ENCODE data around the gene CFAP300. TPM values are rescaled to one million over a fixed set of nuclear protein-coding genes. Genes with fewer than 3 reads are reported as not detected.

Gene CFAP300
- total and polyA plus RNA-seq, 2 of the 8 experiments (the other 6 are each of a cell fraction or from before 2014, with no cell fraction given): 2.1 to 2.8 TPM

DNA sequence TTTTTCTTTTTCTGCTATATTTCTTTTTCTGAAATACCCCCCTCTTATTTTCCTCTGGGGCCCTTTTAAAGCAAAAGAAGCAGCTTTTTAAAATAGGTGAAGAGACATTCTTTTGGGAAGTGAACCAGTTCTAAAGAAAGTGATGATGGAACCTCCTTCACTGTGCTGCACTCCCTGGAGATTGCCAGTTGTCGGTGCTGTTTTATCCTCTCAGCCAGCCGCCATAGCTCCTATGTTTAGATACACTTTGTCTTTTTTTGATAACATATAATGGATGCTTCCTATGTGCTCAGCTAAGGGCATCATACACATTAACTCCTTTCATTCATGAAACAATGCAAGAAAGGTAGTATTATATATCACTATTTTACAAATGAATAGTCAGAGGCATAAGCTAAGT lies 14.0 kb downstream of the CFAP300 start (continued):
- TF ChIP-seq RAD21 (IDR thresholded peaks at IDR 0.05 in 1 of 2, conservative IDR thresholded peaks at IDR 0.05 in 1 of 2; ENCODE audit: low read depth in 2 of 2, low read length in 2 of 2): peak; percentile 42 to 45; a peak in 3 of 4 replicates
- no peak for TF ChIP-seq EP300 (IDR thresholded peaks at IDR 0.05; ENCODE audit: borderline replicate concordance in 1 of 2, low read depth in 2 of 2, low read length in 2 of 2)
- TF ChIP-seq CBX5 (IDR thresholded peaks at IDR 0.05; ENCODE audit: low read depth, low read length): no peak
- no peak for TF ChIP-seq TAF7 (optimal IDR thresholded peaks at IDR 0.05; ENCODE audit: borderline replicate concordance, low read depth, low read length)
- TF ChIP-seq FOSL1 (IDR thresholded peaks at IDR 0.05; ENCODE audit: insufficient read depth, low read depth, low read length): no peak
- TF ChIP-seq ASH2L (IDR thresholded peaks at IDR 0.05; ENCODE audit: low read length): no peak
- no peak for TF ChIP-seq CHD1 (IDR thresholded peaks at IDR 0.05; ENCODE audit: low read depth, low read length)
- TF ChIP-seq, protein P1, sequence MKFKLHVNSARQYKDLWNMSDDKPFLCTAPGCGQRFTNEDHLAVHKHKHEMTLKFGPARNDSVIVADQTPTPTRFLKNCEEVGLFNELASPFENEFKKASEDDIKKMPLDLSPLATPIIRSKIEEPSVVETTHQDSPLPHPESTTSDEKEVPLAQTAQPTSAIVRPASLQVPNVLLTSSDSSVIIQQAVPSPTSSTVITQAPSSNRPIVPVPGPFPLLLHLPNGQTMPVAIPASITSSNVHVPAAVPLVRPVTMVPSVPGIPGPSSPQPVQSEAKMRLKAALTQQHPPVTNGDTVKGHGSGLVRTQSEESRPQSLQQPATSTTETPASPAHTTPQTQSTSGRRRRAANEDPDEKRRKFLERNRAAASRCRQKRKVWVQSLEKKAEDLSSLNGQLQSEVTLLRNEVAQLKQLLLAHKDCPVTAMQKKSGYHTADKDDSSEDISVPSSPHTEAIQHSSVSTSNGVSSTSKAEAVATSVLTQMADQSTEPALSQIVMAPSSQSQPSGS (IDR thresholded peaks at IDR 0.05; ENCODE audit: low read length): no peak
- TF ChIP-seq, protein P2, sequence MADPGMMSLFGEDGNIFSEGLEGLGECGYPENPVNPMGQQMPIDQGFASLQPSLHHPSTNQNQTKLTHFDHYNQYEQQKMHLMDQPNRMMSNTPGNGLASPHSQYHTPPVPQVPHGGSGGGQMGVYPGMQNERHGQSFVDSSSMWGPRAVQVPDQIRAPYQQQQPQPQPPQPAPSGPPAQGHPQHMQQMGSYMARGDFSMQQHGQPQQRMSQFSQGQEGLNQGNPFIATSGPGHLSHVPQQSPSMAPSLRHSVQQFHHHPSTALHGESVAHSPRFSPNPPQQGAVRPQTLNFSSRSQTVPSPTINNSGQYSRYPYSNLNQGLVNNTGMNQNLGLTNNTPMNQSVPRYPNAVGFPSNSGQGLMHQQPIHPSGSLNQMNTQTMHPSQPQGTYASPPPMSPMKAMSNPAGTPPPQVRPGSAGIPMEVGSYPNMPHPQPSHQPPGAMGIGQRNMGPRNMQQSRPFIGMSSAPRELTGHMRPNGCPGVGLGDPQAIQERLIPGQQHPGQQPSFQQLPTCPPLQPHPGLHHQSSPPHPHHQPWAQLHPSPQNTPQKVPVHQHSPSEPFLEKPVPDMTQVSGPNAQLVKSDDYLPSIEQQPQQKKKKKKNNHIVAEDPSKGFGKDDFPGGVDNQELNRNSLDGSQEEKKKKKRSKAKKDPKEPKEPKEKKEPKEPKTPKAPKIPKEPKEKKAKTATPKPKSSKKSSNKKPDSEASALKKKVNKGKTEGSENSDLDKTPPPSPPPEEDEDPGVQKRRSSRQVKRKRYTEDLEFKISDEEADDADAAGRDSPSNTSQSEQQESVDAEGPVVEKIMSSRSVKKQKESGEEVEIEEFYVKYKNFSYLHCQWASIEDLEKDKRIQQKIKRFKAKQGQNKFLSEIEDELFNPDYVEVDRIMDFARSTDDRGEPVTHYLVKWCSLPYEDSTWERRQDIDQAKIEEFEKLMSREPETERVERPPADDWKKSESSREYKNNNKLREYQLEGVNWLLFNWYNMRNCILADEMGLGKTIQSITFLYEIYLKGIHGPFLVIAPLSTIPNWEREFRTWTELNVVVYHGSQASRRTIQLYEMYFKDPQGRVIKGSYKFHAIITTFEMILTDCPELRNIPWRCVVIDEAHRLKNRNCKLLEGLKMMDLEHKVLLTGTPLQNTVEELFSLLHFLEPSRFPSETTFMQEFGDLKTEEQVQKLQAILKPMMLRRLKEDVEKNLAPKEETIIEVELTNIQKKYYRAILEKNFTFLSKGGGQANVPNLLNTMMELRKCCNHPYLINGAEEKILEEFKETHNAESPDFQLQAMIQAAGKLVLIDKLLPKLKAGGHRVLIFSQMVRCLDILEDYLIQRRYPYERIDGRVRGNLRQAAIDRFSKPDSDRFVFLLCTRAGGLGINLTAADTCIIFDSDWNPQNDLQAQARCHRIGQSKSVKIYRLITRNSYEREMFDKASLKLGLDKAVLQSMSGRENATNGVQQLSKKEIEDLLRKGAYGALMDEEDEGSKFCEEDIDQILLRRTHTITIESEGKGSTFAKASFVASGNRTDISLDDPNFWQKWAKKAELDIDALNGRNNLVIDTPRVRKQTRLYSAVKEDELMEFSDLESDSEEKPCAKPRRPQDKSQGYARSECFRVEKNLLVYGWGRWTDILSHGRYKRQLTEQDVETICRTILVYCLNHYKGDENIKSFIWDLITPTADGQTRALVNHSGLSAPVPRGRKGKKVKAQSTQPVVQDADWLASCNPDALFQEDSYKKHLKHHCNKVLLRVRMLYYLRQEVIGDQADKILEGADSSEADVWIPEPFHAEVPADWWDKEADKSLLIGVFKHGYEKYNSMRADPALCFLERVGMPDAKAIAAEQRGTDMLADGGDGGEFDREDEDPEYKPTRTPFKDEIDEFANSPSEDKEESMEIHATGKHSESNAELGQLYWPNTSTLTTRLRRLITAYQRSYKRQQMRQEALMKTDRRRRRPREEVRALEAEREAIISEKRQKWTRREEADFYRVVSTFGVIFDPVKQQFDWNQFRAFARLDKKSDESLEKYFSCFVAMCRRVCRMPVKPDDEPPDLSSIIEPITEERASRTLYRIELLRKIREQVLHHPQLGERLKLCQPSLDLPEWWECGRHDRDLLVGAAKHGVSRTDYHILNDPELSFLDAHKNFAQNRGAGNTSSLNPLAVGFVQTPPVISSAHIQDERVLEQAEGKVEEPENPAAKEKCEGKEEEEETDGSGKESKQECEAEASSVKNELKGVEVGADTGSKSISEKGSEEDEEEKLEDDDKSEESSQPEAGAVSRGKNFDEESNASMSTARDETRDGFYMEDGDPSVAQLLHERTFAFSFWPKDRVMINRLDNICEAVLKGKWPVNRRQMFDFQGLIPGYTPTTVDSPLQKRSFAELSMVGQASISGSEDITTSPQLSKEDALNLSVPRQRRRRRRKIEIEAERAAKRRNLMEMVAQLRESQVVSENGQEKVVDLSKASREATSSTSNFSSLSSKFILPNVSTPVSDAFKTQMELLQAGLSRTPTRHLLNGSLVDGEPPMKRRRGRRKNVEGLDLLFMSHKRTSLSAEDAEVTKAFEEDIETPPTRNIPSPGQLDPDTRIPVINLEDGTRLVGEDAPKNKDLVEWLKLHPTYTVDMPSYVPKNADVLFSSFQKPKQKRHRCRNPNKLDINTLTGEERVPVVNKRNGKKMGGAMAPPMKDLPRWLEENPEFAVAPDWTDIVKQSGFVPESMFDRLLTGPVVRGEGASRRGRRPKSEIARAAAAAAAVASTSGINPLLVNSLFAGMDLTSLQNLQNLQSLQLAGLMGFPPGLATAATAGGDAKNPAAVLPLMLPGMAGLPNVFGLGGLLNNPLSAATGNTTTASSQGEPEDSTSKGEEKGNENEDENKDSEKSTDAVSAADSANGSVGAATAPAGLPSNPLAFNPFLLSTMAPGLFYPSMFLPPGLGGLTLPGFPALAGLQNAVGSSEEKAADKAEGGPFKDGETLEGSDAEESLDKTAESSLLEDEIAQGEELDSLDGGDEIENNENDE (IDR thresholded peaks at IDR 0.05; ENCODE audit: insufficient replicate concordance, low read length): no peak

Data from H1 (cell line).